Measurements from ENCODE around the gene HDAC7. TPM values are rescaled to one million over a fixed set of nuclear protein-coding genes. Genes with fewer than 3 reads are reported as not detected.
"Not testable (repeated sequence)": the region's sequence is repeated elsewhere in the genome, so short reads cannot be mapped to it uniquely, and the experiment has no call there.

The HDAC7 gene
- total RNA-seq, 1 experiment from 2014 or later = 36.2 TPM

DNA sequence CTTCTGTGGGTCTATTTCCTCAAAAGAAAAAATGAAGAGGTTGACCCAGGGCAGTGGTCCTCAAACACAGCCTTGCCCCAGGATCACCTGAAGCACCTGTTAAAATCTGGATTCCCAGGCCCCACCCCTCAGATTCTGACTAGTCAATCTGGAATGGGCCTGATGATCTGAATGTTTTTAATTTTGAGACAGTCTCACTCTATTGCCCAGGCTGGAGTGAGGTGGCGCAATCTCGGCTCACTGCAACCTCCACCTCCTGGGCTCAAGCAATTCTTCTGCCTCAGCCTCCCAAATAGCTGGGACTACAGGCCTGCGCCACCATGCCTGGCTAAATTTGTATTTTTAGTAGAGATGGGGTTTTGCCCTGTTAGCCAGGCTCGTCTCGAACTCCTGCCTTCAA is 4.3 kb downstream of the HDAC7 start:
- H3K4me2 ChIP-seq (ENCODE audit: low read depth, low read length, poor library complexity, severe bottlenecking) = peak overlapping the region; percentile 89
- H3K27ac ChIP-seq (ENCODE audit: low read length) = peak overlapping the region; percentile 98
- H3K9me2 ChIP-seq (replicated peaks; ENCODE audit: insufficient read depth, low read length); H3K36me3 ChIP-seq (ENCODE audit: insufficient read depth, low read length); H4K20me1 ChIP-seq (ENCODE audit: insufficient read depth, low read depth, low read length); H3K27me3 ChIP-seq (ENCODE audit: low read length); DNase-seq; H3K9me3 ChIP-seq (ENCODE audit: low read length); H2AFZ ChIP-seq (ENCODE audit: low read length); H3K9ac ChIP-seq (ENCODE audit: low read length); H3K4me3 ChIP-seq (ENCODE audit: low read length): not testable (repeated sequence)
- peaks cover 80% of the 10 kb centered on the region for H3K4me1 ChIP-seq (ENCODE audit: low read length)
- peaks cover 89% of the 10 kb centered on the region for H3K79me2 ChIP-seq (ENCODE audit: low read length)

DNA sequence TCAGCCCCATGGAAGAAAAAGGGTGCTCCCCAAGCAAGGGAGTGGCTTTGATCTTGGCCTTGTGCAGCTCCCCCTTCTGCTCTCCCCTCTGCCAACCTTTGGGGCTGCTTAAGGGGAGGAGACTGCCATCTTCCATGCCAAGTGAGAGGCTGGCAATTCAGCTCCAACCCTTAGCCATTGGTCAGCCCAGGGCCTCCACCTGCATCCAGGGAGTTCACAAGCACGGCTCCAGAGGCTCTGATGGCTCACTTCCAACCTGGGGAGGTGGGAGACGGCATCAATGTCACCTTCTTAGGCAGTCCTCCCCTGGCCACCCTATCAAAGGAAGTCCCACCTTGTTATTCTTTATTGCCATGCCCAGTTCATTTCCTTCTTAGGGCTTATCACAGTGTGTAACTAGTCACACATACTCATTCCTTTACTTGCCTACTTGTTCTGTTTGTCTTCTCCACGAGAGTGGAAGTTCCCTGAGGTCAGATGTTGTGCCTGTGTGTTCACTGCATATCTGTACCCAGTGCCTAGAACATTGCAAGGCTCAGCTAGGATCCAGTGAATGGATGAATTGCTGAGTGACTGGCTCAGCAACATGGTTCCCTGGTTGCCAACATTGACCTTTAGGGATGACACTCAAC is 5.0 kb downstream of the HDAC7 start:
- Histone ChIP-seq H3K4me3 (ENCODE audit: low read length) (peak overlapping the region; percentile 75), H3K79me2 (ENCODE audit: low read length) (peaks cover 92% of the 10 kb centered on the region)

DNA sequence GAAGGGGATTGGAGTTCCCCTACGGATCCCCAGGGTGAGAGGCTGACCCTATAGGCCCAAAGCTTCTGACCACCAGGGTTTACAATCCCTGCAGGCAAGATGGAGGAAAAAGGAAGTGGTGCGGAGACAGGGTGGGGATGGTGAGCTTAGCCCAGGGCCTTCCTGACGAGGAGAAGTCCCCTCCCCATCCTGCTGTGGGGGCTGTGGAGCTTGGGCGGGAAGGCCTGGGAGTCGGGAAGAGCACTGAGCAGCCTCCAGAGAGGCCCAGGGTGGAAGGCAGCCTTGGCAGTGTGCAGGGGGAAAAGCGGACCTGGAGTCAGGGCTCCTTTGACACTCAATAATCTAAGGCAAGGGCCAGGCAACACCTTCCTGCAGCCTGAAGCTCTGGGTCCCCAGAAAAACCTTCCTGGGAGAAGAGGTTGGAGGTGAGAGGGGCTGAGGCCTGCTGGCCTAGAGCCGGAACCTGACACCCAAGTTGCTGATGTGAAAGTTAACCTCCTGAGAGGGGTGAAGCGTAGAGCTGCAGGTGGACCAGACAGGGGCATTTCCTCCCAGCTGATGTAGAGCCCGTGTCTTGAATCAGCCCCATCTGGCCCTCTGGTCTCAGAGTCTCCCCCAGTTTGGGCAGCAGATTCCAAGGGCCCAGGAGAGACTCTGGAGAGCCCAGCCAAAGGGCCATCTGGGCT is 6.0 kb downstream of the HDAC7 start:
- peaks cover 94% of the 10 kb centered on the region for H3K79me2 ChIP-seq (ENCODE audit: low read length)
- peak overlapping the region; percentile 98 for H3K27ac ChIP-seq (ENCODE audit: low read length)
- H3K9me2 ChIP-seq (replicated peaks; ENCODE audit: insufficient read depth, low read length) = no peaks in the 10 kb centered on the region
- peaks cover 94% of the 10 kb centered on the region for H3K4me1 ChIP-seq (ENCODE audit: low read length)
- no peaks in the 10 kb centered on the region for H3K9me3 ChIP-seq (ENCODE audit: low read length)
- H3K4me2 ChIP-seq (ENCODE audit: low read depth, low read length, poor library complexity, severe bottlenecking) = peak overlapping the region; percentile 89
- H2AFZ ChIP-seq (ENCODE audit: low read length) = no peak overlapping the region
- H4K20me1 ChIP-seq (ENCODE audit: insufficient read depth, low read depth, low read length) = no peaks in the 10 kb centered on the region
- peak overlapping the region; percentile 91 for H3K9ac ChIP-seq (ENCODE audit: low read length)
- peak; percentile 84 for DNase-seq
- no peaks in the 10 kb centered on the region for H3K27me3 ChIP-seq (ENCODE audit: low read length)
- H3K4me3 ChIP-seq (ENCODE audit: low read length) = peak overlapping the region; percentile 75
- H3K36me3 ChIP-seq (ENCODE audit: insufficient read depth, low read length) = no peaks in the 10 kb centered on the region

More for the DNA sequence above, 5.0 kb downstream of the HDAC7 start:
- no peaks in the 10 kb centered on the region for H3K36me3 ChIP-seq (ENCODE audit: insufficient read depth, low read length)
- H3K9ac ChIP-seq (ENCODE audit: low read length) = peak overlapping the region; percentile 91
- peak; percentile 50 for DNase-seq
- no peaks in the 10 kb centered on the region for H3K9me3 ChIP-seq (ENCODE audit: low read length)
- no peaks in the 10 kb centered on the region for H3K9me2 ChIP-seq (replicated peaks; ENCODE audit: insufficient read depth, low read length)
- H3K4me1 ChIP-seq (ENCODE audit: low read length) = peaks cover 84% of the 10 kb centered on the region
- H2AFZ ChIP-seq (ENCODE audit: low read length) = no peak overlapping the region
- peak overlapping the region; percentile 89 for H3K4me2 ChIP-seq (ENCODE audit: low read depth, low read length, poor library complexity, severe bottlenecking)
- no peaks in the 10 kb centered on the region for H3K27me3 ChIP-seq (ENCODE audit: low read length)
- H3K27ac ChIP-seq (ENCODE audit: low read length) = peak overlapping the region; percentile 98
- H4K20me1 ChIP-seq (ENCODE audit: insufficient read depth, low read depth, low read length) = no peaks in the 10 kb centered on the region

DNA sequence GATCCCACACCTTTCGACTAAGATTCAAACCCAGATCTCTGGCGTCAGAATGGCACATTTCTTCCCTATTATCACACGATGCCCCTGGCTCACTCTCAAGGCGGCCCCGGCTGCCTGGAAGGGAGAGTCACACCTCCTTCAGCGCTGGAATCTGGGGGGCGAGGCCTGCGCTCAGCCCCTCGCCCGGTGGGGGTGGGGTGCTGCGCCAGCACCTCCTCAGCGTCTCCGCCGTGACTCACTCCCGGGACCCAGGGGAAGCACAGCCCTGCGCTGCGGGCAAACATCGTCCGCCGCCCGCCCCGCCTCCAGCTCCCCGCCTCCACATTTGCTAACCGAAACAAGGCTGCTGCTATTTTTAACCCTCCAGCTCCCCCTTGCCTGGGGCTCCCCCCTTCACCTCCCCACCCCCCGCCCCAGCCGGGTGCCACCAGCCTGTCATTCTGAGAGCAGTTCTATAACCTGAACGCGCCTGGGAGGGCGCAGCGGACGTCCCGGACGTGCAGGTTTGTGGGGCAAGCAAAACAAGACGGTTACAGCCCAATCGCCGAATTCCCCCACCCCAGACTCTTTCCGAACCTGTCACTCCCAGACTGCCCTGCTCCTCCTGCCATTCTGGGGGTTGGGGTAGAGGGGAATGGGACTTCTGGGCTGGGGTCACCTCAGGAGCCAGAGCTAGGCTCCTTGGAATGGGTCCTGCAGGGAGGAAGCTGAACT is 6.7 kb downstream of the HDAC7 start:
- Histone ChIP-seq H3K9ac (ENCODE audit: low read length) (peak overlapping the region; percentile 91), H3K9me3 (ENCODE audit: low read length) (no peaks in the 10 kb centered on the region), H3K9me2 (replicated peaks; ENCODE audit: insufficient read depth, low read length) (no peaks in the 10 kb centered on the region), H3K4me3 (ENCODE audit: low read length) (peak overlapping the region; percentile 75), H4K20me1 (ENCODE audit: insufficient read depth, low read depth, low read length) (no peaks in the 10 kb centered on the region), H3K79me2 (ENCODE audit: low read length) (peaks cover 94% of the 10 kb centered on the region), H2AFZ (ENCODE audit: low read length) (no peak overlapping the region), H3K27ac (ENCODE audit: low read length) (peak overlapping the region; percentile 98), H3K4me1 (ENCODE audit: low read length) (peaks cover 94% of the 10 kb centered on the region), H3K4me2 (ENCODE audit: low read depth, low read length, poor library complexity, severe bottlenecking) (peak overlapping the region; percentile 89), H3K36me3 (ENCODE audit: insufficient read depth, low read length) (no peaks in the 10 kb centered on the region), H3K27me3 (ENCODE audit: low read length) (no peaks in the 10 kb centered on the region)
- DNase-seq = peak; percentile 96

DNA sequence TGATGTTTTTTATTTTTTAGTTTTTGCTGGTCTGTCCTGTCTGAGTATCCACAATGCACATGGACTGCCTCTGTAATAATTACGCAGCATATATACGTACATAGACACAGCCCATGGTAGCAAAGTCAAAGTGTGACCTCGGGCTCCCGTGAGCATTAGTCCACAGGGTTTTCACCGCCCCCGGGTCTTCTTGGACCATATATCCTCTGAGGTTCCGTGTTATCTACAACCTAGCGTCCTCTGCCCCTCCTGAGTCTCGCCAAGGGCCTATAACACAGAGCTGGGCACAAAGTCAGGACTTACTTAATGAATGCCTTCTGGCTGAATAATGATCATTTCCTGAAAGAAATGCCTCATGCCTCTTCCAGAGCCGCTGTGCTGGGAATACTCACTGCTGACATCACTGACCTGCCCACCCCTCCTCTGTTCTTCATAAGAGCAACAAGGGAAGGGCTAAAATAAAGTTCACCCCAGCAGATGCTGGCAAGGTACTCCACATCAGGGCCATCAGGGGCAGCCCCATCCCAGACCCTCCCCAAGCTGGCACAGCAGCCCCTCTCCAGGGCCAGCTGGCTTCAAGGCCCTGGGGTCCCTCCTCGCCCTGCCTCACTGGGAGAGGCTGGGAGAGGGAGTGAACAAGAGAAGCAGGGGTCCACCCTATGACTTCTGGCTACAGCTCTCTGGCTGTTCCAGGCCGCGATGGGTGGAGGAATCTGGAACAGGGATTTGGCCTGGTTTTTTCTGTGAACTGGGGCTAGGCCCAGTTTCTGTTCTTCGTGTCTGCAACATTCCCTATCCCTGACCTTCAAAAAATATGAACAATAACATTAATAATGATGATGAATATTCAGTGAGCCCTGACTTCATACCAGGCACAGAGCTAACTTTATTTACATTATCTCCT is 7.9 kb downstream of the HDAC7 start:
- Histone ChIP-seq H3K9me3 (ENCODE audit: low read length) (no peaks in the 10 kb centered on the region), H4K20me1 (ENCODE audit: insufficient read depth, low read depth, low read length) (no peaks in the 10 kb centered on the region), H3K4me3 (ENCODE audit: low read length) (peak overlapping the region; percentile 75), H3K79me2 (ENCODE audit: low read length) (peaks cover 94% of the 10 kb centered on the region), H3K4me2 (ENCODE audit: low read depth, low read length, poor library complexity, severe bottlenecking) (peak overlapping the region; percentile 89), H3K9me2 (replicated peaks; ENCODE audit: insufficient read depth, low read length) (no peaks in the 10 kb centered on the region), H3K4me1 (ENCODE audit: low read length) (peaks cover 93% of the 10 kb centered on the region), H3K27me3 (ENCODE audit: low read length) (no peaks in the 10 kb centered on the region), H3K36me3 (ENCODE audit: insufficient read depth, low read length) (no peaks in the 10 kb centered on the region), H3K27ac (ENCODE audit: low read length) (peak overlapping the region; percentile 98), H2AFZ (ENCODE audit: low read length) (no peak overlapping the region), H3K9ac (ENCODE audit: low read length) (peak overlapping the region; percentile 91)
- peak; percentile 64 for DNase-seq

DNA sequence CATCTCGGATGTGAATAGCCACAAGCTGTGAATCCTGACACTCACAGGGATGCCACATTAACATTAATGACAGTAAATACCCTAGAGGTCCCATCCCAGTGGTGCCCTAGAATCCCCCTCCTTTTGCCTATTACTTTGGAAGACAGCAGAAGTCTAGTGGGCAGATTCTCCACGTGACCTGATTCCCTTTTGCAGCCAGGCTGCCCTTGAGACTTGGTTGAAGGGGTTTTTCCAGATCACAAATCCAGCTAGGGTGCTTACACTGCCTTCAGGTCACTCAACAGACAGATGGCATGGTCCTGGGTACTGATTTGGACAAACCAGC is 8.7 kb downstream of the HDAC7 start:
- Histone ChIP-seq H4K20me1 (ENCODE audit: insufficient read depth, low read depth, low read length) (0 out of 2 replicates have a peak, but pooled peaks cover 3% of the 10 kb centered on the region), H3K4me3 (ENCODE audit: low read length) (peak overlapping the region; percentile 75), H3K9ac (ENCODE audit: low read length) (peak overlapping the region; percentile 91), H3K4me2 (ENCODE audit: low read depth, low read length, poor library complexity, severe bottlenecking) (peak overlapping the region; percentile 89), H3K27me3 (ENCODE audit: low read length) (no peaks in the 10 kb centered on the region), H3K27ac (ENCODE audit: low read length) (peak overlapping the region; percentile 98), H3K36me3 (ENCODE audit: insufficient read depth, low read length) (no peaks in the 10 kb centered on the region), H2AFZ (ENCODE audit: low read length) (no peak overlapping the region), H3K9me3 (ENCODE audit: low read length) (no peaks in the 10 kb centered on the region), H3K79me2 (ENCODE audit: low read length) (peaks cover 94% of the 10 kb centered on the region), H3K9me2 (replicated peaks; ENCODE audit: insufficient read depth, low read length) (no peaks in the 10 kb centered on the region), H3K4me1 (ENCODE audit: low read length) (peaks cover 88% of the 10 kb centered on the region)
- DNase-seq = peak; percentile 61

DNA sequence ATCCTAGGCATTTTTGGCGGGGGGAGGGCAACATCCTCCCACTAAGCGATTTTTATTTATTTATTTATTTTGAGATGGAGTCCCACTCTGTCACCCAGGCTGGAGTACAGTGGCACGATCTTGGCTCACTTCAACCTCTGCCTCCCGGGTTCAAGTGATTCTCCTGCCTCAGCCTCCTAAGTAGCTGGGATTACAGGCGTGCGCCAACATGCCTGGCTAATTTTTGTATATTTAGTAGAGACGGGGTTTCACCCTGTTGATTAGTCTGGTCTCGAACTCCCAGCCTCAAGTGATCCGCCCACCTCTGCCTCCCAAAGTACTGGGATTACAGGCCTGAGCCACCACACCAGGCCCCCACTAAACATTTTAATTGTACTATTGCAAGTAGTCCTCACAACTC is 10.2 kb downstream of the HDAC7 start:
- H3K4me1 ChIP-seq (ENCODE audit: low read length) = peaks cover 92% of the 10 kb centered on the region
- H3K9ac ChIP-seq (ENCODE audit: low read length) = peak overlapping the region; percentile 91
- H3K36me3 ChIP-seq (ENCODE audit: insufficient read depth, low read length); H4K20me1 ChIP-seq (ENCODE audit: insufficient read depth, low read depth, low read length); H2AFZ ChIP-seq (ENCODE audit: low read length); H3K9me3 ChIP-seq (ENCODE audit: low read length); H3K9me2 ChIP-seq (replicated peaks; ENCODE audit: insufficient read depth, low read length); DNase-seq; H3K27me3 ChIP-seq (ENCODE audit: low read length): not testable (repeated sequence)
- peaks cover 94% of the 10 kb centered on the region for H3K79me2 ChIP-seq (ENCODE audit: low read length)
- peak overlapping the region; percentile 98 for H3K27ac ChIP-seq (ENCODE audit: low read length)
- H3K4me2 ChIP-seq (ENCODE audit: low read depth, low read length, poor library complexity, severe bottlenecking) = peak overlapping the region; percentile 89
- 0 out of 2 replicates have a peak overlapping the region, but pooled peaks have one; percentile 75 for H3K4me3 ChIP-seq (ENCODE audit: low read length)

Data from Karpas-422 (cell line).